NCI-H1417 treated with DMSO at 0.1 percent for 48 hours (cell line): ENCODE results near the gene CDC42BPA.
"Not testable (repeated sequence)": the region's sequence is repeated elsewhere in the genome, so short reads cannot be mapped to it uniquely, and the experiment has no call there.

Experiments used
- DNase-seq: peaks from one replicate; lab custom pipeline; 2025; lab: John Stamatoyannopoulos, UW

The CDC42BPA gene

DNA sequence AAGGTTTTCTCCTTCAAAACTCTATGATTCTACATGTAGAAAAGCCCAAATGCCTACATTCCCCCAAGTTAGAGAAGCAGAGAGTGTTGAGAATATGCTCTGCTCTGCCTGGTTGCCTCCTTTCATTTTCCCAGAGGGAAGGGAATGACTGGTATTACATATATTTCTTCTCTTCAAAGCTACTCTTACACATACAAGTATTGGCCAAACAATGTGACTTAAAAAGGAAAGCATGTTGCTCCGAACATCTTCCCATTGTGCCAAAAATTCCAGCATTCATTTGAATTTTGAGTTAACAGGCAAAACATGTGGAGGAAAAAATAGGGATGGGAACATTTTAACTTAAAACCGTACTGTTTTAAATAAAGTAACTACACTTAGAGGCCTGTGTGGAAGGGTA lies 253.0 kb downstream of the CDC42BPA start:
- no peak for DNase-seq

DNA sequence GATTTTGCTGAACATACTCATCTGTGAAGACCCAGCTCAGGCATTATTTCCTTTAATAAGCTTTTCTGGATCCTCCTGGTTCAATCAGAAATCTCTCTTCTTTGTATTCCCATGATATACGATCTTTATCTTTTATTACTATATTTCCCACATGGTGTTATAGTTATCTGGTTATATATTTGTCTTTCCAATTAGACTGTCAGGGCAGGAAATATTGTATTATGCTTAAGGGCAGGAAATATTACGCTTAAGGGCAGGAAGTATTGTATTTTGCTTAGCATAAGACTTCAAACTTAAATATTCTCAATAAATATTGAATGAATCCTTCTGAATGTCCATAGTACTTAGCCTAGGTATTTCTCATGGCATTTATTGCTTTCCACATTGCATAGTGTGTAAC lies 256.0 kb downstream of the CDC42BPA start:
- DNase-seq = no peak

DNA sequence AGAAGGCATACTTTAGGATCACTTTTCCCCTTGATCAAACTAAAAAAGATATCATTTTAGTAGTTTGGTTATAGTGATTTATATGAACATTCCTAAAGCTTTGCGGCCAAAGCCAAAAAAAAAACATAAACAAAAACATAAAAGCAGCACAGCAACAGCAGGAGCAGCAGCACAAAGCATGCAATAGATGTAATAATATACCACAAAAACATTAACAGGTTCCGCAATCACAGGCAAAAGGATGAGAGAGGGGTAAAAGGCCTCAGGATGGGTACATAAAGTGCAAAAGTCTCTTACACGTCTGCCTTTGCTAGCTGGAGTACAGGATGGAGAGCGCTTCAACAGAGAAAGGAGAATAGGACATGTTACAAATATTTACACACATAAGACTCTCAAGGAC lies 259.2 kb downstream of the CDC42BPA start:
- no peak for DNase-seq

DNA sequence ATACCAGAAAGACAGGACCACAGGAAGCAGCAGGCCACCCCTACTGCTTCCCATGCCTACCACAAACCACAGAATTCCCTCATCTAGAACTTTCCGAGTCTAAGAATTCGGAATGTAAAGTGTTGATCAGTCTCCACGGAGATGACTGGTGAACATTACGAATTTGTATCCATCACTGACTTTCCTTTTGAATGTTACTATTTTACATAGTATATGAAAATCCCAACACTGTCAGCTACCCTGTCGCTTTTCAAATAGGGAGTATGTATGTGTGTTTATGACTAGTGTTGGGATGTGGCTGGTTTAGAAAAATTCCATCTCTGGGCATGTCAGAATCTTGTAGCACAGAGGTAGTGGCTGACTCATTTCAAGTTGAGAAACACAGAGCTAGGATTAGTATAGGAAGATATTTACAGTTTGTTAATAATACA lies 260.0 kb downstream of the CDC42BPA start:
- DNase-seq = no peak

DNA sequence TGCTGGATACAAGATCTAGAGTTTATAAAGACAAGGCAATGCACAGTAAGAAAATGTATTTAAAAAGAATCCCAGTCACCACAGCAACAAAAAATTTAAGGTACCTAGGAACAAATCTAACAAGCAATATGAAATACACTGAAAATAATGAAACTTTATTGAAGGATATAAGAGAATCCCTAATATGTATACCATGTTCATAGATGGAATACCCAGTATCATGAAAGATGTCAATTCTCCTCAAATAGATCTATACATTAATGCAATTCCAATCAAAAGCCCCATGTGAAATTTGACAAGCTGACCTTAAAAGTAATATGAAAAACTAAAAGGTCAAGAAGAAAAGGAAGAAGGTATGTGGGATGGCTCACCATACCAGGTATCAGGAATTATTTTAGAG lies 269.0 kb downstream of the CDC42BPA start:
- DNase-seq = no peak

DNA sequence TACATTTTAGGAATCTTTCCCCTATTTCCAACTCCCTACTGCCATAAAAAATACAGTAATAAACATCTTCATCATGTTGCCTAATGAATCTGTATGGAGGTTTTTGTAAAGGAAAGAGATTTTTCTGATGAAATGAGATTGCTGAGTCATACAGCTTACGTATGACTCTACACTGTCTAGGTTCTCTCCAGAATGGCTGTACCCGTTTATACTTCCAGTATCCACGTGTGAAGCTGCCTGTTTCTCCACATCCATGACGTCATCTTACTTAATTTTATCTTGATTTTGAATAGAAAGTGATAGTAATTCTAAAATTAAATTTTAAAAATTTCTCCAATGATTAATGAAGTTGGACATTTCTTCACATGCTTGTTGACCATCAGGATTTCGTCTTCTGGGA lies 274.5 kb downstream of the CDC42BPA start:
- DNase-seq = no peak

DNA sequence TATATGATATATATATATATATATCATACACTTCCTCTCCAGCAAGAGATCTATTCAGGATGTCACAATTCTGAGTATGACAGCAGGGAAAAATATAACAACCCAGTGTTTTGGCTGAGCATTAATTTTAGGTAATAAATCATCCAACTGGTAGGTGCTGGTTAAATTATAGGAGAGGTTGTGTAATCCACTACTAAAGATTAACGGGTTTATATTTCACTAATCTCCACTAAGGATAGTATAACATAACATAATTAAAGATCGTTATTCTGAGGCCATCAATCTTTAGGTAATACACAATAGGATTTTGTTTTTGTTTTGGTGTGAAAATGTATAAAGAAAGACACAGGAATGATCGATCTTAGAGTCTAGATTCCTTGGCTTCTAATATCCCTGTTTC lies 276.0 kb downstream of the CDC42BPA start:
- peak; percentile 6 for DNase-seq

DNA sequence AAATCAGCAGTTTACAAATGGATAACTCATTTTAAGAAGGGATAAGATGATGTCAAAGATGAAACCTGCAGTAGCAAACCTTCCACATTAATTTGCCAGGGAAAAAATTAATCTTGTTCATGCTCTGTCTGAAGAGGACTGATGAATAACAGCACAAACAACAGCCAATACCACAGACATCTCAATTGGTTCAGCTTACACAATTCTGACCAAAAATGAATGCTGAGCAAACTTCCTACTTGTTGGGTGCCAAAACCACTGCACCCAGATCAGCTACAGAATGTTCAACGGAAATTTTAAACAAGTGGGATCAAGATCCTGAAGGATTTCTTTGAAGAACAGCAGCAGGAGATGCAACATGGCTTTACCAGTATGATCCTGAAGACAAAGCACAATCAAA lies 279.9 kb downstream of the CDC42BPA start:
- no peak for DNase-seq

DNA sequence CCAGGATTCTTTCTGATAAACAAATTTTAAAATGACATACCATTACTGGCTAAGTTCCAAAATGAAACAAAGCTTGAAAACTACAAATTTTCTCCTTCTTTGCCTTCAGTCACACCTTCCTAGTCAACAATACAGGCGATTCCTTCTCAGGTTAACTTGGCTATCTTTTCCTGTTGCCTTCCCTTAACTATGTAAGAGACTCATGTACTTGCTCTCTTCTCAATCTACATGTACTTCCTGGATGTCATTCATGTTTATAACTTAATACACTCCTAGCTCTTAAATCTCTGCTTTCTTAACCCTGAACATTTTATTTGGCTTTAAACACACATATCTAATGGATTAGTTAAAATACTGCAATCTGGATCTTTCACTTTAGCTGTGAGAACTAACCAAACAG lies 281.2 kb downstream of the CDC42BPA start:
- no peak for DNase-seq

DNA sequence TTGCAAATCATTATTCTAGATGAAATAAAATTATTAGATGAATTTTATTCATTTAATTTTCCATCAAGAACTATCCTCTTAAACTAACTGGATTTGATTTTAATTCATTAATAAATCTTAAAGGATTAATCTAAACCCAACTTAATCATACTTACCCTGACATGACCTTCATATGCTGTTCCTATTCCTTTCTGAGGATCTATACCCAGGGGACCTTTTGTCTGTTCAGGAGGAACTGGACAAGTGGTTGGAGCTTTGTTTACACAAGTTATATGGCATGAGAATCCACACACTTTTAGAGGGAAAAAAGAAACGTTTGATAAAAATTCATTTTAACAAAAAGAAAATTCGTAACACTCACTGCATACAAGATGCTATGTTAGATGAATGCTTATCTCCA lies 283.0 kb downstream of the CDC42BPA start:
- DNase-seq = no peak

DNA sequence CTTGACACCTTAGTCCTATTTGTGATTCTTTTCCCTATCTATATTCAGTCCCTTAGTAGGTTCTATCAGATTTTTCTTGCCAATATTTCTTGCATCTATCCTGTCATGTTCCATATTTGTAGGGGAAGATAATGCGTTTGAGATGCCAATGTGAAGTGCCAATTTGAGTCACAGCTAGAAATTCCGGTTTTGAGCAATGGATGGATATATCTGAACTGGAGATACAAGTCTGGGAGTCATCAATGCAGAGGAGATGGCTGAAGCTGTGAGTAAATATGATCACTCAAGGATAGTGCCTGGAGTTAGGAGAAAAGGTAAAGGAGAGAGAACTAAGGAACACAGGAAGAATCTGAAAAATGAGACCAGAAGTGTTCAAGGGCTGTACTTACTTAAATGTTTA lies 284.4 kb downstream of the CDC42BPA start:
- no peak for DNase-seq

DNA sequence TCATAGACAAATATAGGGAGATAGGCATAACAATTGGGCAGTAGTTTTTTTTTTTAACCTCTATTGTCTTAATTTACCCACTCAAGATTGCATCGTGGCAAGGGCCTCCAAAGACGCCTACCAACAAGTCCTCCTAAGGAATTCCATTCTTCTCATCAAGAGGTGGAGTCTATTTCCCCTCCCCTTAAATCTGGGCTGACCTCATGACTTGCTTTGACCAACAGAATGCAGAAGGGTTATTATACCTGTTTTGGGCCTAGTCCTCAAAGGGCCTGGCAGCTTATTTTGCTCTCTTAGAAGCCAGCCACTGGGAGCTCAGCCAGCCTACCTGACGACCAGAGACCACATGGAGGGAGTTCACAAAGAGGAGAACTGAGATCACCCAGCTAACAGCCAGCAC lies 285.9 kb downstream of the CDC42BPA start:
- DNase-seq = no peak

DNA sequence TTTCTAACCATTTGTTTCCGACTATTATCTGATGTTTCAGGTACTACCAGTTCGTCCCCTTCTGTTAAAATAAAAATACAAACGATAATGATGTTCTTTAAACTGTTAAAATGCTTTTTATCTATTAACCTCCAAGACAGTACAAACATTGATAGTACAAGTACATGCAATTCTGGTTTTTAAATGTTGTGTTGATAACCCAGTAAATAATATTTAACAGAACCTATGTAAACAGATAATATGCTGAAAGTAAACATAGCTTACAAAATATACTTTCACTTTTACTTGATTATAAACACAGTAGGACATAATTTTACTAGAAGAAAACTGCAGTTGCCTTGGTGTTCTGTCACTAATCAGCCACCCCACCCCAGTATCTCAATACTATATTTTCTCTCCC lies 301.3 kb downstream of the CDC42BPA start:
- no peak for DNase-seq

DNA sequence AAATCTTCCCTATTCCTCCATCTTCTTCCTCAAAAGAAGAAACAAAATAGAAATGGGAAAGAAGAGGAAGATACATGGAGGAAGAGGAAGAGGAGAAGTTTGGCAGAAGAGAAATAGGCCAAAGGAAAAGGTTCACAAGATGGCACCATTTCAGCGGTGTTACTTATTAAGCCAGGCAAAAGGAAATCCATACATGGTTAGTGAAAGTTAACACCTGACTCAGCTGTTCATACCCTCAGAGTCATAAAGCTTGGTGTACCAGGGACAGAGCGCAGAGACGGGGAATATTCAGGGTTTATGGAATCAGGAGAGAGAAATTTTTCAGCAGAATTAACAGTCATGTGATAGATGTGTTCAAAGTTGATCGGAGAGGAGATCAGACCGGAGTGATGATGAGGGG lies 307.6 kb downstream of the CDC42BPA start:
- no peak for DNase-seq

DNA sequence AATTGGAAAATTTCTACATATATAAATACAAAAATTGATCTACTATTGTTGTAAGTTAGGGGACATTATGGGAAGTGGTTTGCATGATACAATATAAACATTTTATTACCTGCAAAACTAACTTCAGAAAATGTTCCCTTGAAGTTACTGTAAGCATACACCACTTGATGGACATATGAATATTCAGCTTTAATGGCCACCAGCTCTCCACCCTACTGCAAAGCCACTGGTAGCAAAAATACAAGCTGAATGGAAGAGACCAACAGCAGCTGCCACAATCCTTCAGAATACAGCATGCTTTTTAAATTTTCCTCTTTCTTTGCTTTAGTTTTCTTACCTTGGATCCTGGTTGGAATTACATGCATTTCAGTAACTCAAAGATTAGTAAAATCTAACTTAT lies 308.4 kb downstream of the CDC42BPA start:
- DNase-seq = no peak

DNA sequence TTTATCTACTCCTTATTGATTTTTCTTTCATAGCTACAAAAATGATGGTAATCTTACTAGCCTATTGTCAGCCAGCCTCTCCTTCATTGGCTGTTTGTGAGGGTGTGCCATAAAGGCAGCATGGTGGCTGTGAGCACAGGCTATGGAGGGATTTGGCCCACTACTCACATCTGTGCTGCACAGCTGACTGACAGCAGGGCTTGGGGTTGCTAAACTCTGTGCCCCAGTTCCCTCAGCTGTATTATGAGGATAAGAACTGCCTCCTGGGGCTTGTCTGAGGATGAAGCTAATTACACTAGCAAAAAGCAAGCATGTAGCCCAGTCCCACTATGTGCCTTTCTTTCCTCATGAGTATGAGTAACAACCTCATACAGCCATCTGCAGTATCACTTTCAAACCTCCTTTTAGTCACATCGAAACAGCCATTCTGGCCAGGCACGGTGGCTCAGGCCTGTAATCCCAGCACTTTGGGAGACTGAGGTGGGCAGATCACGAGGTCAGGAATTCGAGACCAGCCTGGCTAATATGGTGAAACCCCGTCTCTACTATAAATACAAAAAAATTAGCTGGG lies 312.0 kb downstream of the CDC42BPA start:
- DNase-seq = no peak

DNA sequence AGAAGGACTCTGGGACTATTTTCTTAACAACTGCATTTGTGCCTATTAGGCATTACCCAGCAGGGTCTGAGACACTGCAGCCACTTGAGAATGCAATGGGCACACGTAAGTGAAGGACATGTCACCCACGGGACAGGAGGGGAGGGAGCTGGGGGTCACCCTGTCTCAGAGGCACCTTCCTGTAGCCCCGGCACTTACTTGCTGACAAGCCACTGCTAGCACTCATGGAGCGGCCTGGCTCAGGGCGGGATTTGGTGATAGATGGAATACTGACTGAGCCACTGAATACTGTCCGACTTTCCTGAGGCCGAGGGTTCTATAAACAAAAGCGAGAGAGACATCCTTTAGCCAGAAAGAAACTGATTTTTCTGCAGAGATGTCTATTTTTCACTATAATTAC lies 313.5 kb downstream of the CDC42BPA start:
- no peak for DNase-seq

DNA sequence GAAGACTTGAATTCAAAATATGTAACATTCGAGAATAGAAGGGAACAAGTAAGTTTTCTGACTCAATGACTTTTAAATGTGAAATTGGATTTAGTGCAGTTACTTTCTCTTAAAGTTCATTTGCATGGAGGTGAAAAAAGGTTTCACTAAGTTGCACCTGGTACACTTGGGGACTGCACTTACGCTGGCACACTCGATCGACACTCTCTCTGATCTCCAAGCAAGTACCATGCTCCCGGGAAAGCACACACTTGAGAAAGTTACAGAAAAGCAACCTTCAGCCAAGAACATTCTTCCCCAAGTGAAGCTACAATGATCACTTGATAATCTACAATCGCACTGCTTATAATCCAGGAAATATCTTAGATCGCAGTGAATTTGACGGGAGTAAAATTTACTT lies 315.1 kb downstream of the CDC42BPA start:
- no peak for DNase-seq

DNA sequence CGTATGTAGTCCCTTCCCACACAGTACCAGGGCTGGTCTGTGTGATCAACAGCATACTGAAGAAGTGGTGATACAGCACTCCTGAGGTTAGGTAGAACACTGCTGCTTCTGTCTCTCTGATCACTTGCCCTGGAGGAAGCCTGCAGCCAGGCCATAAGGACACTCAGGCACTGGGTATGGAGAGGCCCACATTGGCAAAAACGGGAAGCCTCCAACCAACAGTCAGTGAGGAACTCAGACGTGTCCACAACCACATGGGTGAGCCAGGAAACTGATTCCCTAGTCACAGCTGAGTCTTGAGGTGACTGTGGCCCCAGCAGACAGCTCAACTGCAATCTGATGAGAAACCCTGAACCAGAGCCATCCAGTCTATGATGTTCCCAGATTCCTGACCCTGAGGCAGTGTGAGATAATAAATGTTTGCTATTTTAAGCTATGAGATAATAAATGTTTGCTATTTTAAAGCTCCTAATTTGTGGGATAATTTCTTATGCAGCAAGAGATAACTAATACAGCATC lies 315.7 kb downstream of the CDC42BPA start:
- DNase-seq = no peak

DNA sequence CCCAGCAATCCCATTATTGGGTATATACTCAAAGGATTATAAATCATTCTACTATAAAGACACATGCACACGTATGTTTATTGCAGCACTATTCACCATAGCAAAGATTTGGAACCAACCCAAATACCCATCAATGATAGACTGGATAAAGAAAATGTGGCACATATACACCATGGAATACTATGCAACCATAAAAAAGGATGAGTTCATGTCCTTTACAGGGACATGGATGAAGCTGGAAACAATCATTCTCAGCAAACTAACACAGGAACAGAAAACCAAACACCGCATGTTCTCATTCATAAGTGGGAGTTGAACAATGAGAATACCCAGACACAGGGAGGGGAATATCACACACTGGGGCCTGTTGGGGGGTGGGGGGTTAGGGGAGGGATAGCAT lies 318.7 kb downstream of the CDC42BPA start:
- DNase-seq = not testable (repeated sequence)

DNA sequence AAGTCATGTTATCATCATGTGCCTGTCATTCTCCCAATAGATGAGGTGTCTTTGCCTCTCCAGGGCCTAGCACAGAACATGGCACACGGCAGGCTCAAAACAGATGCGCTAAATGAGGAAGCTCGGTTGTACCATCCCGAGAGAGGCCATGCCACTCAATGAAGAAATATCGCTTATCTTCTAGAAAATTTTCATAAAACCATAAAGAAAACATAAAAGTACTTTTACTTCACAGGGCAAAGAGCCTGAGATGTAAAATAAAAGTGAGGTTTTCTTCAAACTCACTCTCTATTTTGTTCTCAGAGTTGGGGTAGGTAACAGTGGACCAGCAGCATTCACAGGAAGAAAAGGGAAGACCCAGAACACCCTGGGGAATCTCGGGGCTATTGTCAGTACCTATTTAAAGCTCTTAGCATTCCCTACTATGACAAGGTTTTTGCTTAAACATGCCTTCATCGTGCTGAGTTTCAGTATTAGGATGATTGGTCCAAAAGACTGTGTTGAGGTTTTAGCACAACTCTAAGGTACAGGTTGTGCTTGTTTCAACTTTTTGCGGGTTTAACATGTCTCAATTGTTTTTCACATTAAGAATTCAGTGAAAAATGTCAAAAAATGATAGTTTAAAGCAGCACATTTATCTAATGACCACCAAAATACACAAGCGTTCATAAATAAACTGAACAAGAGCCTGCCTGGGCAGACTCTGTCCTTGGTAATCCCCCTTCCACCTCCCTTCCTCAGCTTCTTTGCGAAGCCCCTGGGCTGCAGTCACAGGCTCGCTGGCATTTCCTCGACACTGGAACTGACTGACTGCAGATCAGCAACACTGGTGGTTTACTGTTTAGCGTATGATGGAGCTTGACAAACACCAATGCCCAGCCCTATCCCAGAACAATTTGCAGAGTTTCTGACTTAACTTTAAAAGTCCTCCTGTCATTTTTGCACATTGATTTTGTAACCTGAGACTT lies 322.6 kb downstream of the CDC42BPA start:
- no peak for DNase-seq

DNA sequence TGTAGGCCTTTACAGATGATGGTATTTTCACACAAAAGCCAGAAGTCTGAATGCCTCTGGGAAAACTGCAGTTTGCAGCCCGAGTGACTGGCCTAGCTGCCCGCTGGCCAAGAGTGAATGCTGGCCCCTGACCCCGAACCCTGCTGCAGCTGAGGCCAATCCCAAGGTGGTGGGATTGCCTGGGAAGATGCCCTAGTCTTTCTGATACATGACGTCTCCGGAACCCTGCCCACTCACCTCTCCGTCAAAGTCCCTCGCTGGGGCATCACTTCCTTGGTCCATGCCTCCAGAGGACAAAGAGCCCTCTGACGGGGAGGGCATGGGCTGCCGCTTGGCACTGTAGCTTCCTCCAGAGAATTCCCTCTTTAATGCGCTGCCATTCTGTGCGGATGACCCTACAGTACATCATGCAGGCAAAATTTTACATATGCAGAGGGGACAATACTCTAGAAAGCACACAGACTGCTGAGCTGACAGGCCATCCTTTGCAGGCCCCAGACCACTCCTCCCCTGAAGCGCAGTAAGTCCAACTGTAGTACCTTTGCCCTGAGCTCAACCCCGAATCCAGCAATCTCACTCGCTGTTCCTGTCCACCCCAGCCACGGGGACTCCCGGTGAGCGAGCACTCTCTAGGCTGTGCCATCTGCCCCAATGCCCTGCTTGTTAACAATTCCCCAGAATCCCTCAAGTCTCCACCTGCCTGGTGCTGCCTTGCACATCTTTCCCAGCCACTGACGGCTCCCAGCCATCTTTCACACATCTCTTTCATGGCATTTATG lies 323.5 kb downstream of the CDC42BPA start:
- DNase-seq = no peak
